HG03280 (cell line): ENCODE measurements around the gene ANKFY1.
"Not testable (repeated sequence)": the region's sequence is repeated elsewhere in the genome, so short reads cannot be mapped to it uniquely, and the experiment has no call there.

ENCODE experiments used
- ATAC-seq: cut with Tn5 transposase; IDR thresholded peaks from one replicate; pipeline ENCODE4 v1.9.1; 2021; ENCODE audit warnings: mild to moderate bottlenecking, moderate library complexity; ENCODE audit not compliant: unreplicated experiment

The ANKFY1 gene

GRCh38 chr17:4258867-4259266 is 4.9 kb downstream of the ANKFY1 start:
- ATAC-seq = no peak

DNA sequence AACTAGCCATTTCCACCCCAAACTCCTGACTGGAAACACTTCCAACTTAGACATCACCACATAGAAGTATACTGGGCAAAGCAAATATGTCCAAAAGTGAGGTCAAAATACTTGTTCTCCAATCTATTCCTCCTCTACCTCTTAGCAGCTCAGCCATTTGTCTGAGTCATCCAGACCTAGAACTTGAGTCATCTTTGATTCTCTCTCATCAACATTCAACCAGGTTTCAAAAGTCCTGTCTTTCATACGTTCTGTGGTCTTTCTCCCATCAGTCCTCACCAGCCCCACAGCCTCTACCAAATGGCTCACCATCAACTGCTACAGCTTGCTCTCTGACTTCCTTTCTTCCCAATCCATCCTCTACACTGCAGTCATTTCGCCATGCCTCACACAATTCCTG is 6.8 kb downstream of the ANKFY1 start:
- ATAC-seq = no peak

- ATAC-seq = not testable (repeated sequence)
Measured at GRCh38 chr17:4255271-4255670, 8.5 kb downstream of the ANKFY1 start.

- no peak for ATAC-seq
Measured at GRCh38 chr17:4250887-4251286, 12.9 kb downstream of the ANKFY1 start.

GRCh38 chr17:4249452-4250029 is 14.2 kb downstream of the ANKFY1 start:
- no peak for ATAC-seq

DNA sequence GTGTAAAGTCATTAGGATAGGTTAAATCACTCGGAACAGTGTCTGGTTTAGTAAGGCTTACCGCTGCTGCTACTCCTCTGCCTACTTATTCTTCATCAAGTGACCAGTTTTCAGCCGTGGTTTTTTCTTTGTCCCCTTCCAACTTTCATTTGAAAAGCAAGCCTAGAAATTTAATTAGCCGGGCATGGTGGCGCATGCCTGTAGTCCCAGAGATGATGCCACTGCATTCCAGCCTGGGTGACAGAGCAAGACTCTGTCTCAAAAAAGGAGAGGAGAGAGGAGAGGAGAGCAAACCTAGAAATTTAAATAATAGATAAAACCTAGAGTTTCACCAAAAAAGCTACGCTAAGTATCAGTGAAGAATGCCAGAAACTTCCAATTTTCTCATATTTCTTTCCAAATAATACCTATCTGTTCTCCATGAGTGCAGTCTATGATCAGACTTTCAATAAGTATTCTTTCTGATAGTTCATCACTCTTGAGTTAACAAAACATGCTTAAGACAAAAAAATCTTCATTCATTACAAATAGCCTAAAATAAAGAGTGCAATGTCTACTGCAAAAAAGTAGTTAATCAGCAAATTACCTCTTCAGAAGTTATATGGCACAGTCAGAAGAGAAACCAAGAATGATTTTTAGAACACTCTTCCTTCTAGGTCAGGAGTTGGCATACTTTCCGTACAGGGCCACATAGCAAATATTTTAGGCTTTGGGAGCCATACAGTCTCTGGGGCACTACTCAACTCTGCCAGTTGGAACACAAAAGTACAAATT is 15.1 kb downstream of the ANKFY1 start:
- no peak for ATAC-seq

GRCh38 chr17:4247971-4248388 is 15.8 kb downstream of the ANKFY1 start:
- no peak for ATAC-seq

GRCh38 chr17:4247361-4247970 is 16.3 kb downstream of the ANKFY1 start:
- no peak for ATAC-seq

GRCh38 chr17:4246674-4247073 is 17.1 kb downstream of the ANKFY1 start:
- no peak for ATAC-seq

- no peak for ATAC-seq
Measured at GRCh38 chr17:4241535-4241934, 22.2 kb downstream of the ANKFY1 start.

- ATAC-seq = no peak
Measured at GRCh38 chr17:4236456-4236855, 27.3 kb downstream of the ANKFY1 start.

GRCh38 chr17:4235372-4236279 is 28.2 kb downstream of the ANKFY1 start:
- no peak for ATAC-seq

- ATAC-seq = no peak
Measured at GRCh38 chr17:4234401-4234800, 29.4 kb downstream of the ANKFY1 start.

GRCh38 chr17:4233668-4234258 is 30.0 kb downstream of the ANKFY1 start:
- no peak for ATAC-seq

DNA sequence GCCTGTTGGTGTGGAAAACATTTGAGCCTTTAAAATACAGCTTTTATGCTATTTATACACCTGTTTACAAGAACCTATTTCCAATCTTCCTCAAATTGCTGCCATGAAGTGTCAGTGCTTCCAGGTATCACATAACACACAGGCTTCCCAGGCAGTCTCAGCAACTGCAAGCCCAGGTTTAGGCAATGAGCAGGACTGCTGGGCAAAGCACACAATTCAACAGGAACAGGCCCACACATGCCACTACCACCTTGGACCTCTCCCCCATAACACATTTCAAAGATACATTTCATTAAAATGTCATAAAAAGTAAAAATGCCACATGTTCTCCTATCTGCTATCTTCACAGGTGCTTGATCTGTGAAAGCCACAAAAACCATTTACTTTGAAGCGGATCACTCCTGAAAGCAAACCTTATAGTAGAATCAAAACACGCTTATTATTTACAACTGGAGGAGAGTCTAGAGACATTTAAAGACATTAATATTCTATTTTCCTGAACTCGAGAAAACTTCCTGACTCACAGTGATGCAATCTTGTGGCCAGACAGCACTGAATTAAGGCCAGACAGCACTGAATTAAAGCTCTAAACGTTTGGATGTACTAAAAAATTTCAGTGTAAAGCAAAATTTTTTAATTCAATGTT is 31.5 kb downstream of the ANKFY1 start:
- ATAC-seq = no peak

- no peak for ATAC-seq
Measured at GRCh38 chr17:4229627-4230541, 33.9 kb downstream of the ANKFY1 start.

DNA sequence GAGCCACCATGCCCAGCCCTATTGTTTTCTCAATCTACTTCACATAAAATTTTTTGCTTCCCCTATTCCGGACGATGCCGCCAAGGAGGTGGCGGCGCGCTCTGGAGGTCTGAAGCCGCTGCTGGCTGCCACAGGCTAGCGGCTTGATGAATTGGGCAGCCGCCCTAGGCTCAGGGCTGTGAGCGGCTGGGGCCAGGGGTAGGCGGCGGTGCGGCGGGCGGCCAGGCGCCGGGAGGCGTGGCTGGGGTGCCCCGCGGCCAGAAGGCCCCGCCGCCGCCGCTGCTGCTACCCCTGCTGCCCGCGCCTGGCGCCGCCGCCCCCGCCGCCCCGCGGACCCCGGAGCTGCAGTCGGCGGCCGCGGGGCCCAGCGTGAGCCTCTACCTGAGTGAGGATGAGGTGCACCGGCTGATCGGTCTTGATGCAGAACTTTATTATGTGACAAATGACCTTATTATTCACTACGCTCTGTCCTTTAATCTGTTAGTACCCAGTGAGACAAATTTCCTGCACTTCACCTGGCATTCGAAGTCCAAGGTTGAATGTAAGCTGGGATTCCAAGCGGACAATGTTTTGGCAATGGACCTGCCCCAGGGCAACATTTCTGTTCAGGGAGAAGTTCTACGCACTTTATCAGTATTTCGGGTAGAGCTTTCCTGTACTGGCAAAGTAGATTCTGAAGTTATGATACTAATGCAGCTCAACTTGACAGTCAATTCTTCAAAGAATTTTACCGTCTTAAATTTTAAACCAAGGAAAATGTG is 41.7 kb downstream of the ANKFY1 start:
- ATAC-seq = no peak

GRCh38 chr17:4221163-4221562 is 42.6 kb downstream of the ANKFY1 start:
- ATAC-seq = no peak

GRCh38 chr17:4220655-4221054 is 43.1 kb downstream of the ANKFY1 start:
- ATAC-seq = no peak
